IMR-90 (cell line): ENCODE results near the gene SLC4A9. TPM values are rescaled to one million over a fixed set of nuclear protein-coding genes. Genes with fewer than 3 reads are reported as not detected.
A peak's percentile ranks its signal among the peaks of the same experiment; 100 is the strongest.

ENCODE experiments used
- ATAC-seq: fragments of 200-7000 bp; cut with Tn5 transposase; 2 replicates; pipeline ENCODE4 v1.9.1; 2020; ENCODE audit warnings: low read depth, mild to moderate bottlenecking, moderate library complexity
- BruUV-seq: library from RNA; stranded (reverse); fragments of 400-500 nt; replicated peaks from 2 replicates; lab custom pipeline; 2021; lab: Mats Ljungman, UMichigan
- CTCF ChIA-PET: fragments of 300-600 bp; formaldehyde crosslinking; extraction: SDS; loops from one replicate; lab custom pipeline; 2021; ENCODE audit warnings: antibody characterized with exemption; lab: Yijun Ruan, JAX
- POLR2A ChIA-PET: fragments of 300-600 bp; sonication (Branson Sonifier 250); formaldehyde crosslinking; loops from one replicate; lab custom pipeline; 2022; ENCODE audit warnings: antibody characterized with exemption; ENCODE audit not compliant: unreplicated experiment; lab: Charles Lee
- DNase-seq: peaks from one replicate; pipeline ENCODE4 v3.0.0; 2013
- H2AFZ ChIP-seq: replicated peaks from 2 replicates; pipeline ENCODE3; 2013; ENCODE audit warnings: low read length, mild to moderate bottlenecking; ENCODE audit not compliant: poor library complexity
- H2AK5ac ChIP-seq: 2 replicates; pipeline ENCODE4 v1.6.1; 2013; ENCODE audit warnings: low read depth, low read length, inconsistent platforms
- H2AK9ac ChIP-seq: replicated peaks from 2 replicates; pipeline ENCODE3; 2013; ENCODE audit warnings: mild to moderate bottlenecking, low read depth, low read length, moderate library complexity; ENCODE audit not compliant: poor library complexity
- H2BK120ac ChIP-seq: 2 replicates; pipeline ENCODE4 v1.6.1; 2013; ENCODE audit warnings: low read depth, low read length, inconsistent platforms
- H2BK15ac ChIP-seq: 3 replicates; pipeline ENCODE4 v1.6.1; 2013; ENCODE audit warnings: low read depth, low read length, inconsistent platforms
- H2BK20ac ChIP-seq: 2 replicates; pipeline ENCODE4 v1.6.1; 2013; ENCODE audit warnings: low read depth, mild to moderate bottlenecking, inconsistent platforms, low read length, moderate library complexity
- H2BK5ac ChIP-seq: 2 replicates; pipeline ENCODE4 v1.6.1; 2013; ENCODE audit warnings: mild to moderate bottlenecking, low read depth, low read length, inconsistent platforms; ENCODE audit not compliant: poor library complexity, severe bottlenecking
- H3K14ac ChIP-seq: replicated peaks from 2 replicates; pipeline ENCODE4 v1.6.1; 2013; ENCODE audit warnings: low read depth, low read length, inconsistent platforms
- H3K18ac ChIP-seq: 2 replicates; pipeline ENCODE4 v1.6.1; 2013; ENCODE audit warnings: low read depth, low read length, control low read depth
- H3K23ac ChIP-seq: 2 replicates; pipeline ENCODE4 v1.6.1; 2013; ENCODE audit warnings: low read depth, low read length, inconsistent platforms
- H3K27ac ChIP-seq: 2 replicates; pipeline ENCODE4 v1.5.1; 2013; ENCODE audit warnings: mild to moderate bottlenecking, control low read depth, low read length; ENCODE audit not compliant: insufficient read depth
- H3K27me3 ChIP-seq: 2 replicates; pipeline ENCODE4 v1.6.1; 2013; ENCODE audit warnings: low read length; ENCODE audit not compliant: control insufficient read depth, insufficient read depth
- H3K36me3 ChIP-seq: 2 replicates; pipeline ENCODE4 v1.6.1; 2013; ENCODE audit warnings: low read length, mixed read lengths; ENCODE audit not compliant: control insufficient read depth, insufficient read depth
- H3K4ac ChIP-seq: 2 replicates; pipeline ENCODE4 v1.6.1; 2013; ENCODE audit warnings: low read depth, low read length, inconsistent platforms
- H3K4me1 ChIP-seq: 2 replicates; pipeline ENCODE4 v1.6.1; 2013; ENCODE audit warnings: low read length, mixed read lengths; ENCODE audit not compliant: control insufficient read depth, insufficient read depth
- H3K4me2 ChIP-seq: 2 replicates; pipeline ENCODE4 v1.6.1; 2013; ENCODE audit warnings: low read depth, mild to moderate bottlenecking, control low read depth, low read length, moderate library complexity
- H3K4me3 ChIP-seq: 2 replicates; pipeline ENCODE4 v1.5.1; 2013; ENCODE audit warnings: low read depth, mild to moderate bottlenecking, control low read depth, low read length, moderate library complexity; ENCODE audit not compliant: insufficient read depth
- H3K56ac ChIP-seq: 2 replicates; pipeline ENCODE4 v1.6.1; 2013; ENCODE audit warnings: low read length, inconsistent platforms; ENCODE audit not compliant: insufficient read depth; ENCODE audit errors: extremely low read depth
- H3K79me1 ChIP-seq, 2 experiments: 2 replicates each; pipeline ENCODE4 v1.6.1; 2013; ENCODE audit warnings: low read length in 2 of 2, inconsistent platforms in 1 of 2, low read depth in 1 of 2
- H3K9ac ChIP-seq: 2 replicates; pipeline ENCODE4 v1.6.1; 2013; ENCODE audit warnings: low read depth, low read length, control low read depth
- H3K9me1 ChIP-seq: 2 replicates; pipeline ENCODE4 v1.6.1; 2013; ENCODE audit warnings: low read length, inconsistent platforms; ENCODE audit not compliant: insufficient read depth
- H3K9me3 ChIP-seq: 2 replicates; pipeline ENCODE4 v1.6.1; 2013; ENCODE audit warnings: low read length; ENCODE audit not compliant: control insufficient read depth, insufficient read depth
- H4K20me1 ChIP-seq: 2 replicates; pipeline ENCODE4 v1.6.1; 2013; ENCODE audit warnings: low read length, inconsistent platforms; ENCODE audit not compliant: insufficient read depth
- H4K5ac ChIP-seq: 2 replicates; pipeline ENCODE4 v1.6.1; 2013; ENCODE audit warnings: mild to moderate bottlenecking, low read depth, low read length, control low read depth
- H4K8ac ChIP-seq, 2 experiments: 2 replicates each; pipeline ENCODE4 v1.6.1; 2013; ENCODE audit warnings: low read depth in 2 of 2, low read length in 2 of 2, control low read depth in 1 of 2, inconsistent platforms in 1 of 2
- H4K91ac ChIP-seq: 2 replicates; pipeline ENCODE4 v1.6.1; 2013; ENCODE audit warnings: low read depth, low read length, inconsistent platforms; ENCODE audit not compliant: insufficient read depth
- BHLHE40 ChIP-seq: fragments of 150-350 bp; IDR thresholded peaks from 2 replicates; pipeline ENCODE4 v1.6.1; 2016; ENCODE audit warnings: mild to moderate bottlenecking, low read depth, low read length
- CEBPB ChIP-seq: IDR thresholded peaks from 2 replicates; pipeline ENCODE4 v1.6.1; 2012; ENCODE audit warnings: low read depth, low read length, improper control_type of control experiment
- CHD1 ChIP-seq: IDR thresholded peaks from 2 replicates; pipeline ENCODE4 v1.6.1; 2012; ENCODE audit warnings: low read depth, low read length, improper control_type of control experiment
- CTCF ChIP-seq: conservative IDR thresholded peaks from 2 replicates; pipeline ENCODE4 v1.5.1; 2012; ENCODE audit warnings: mild to moderate bottlenecking, low read depth, low read length, improper control_type of control experiment
- FOS ChIP-seq: fragments of 150-350 bp; IDR thresholded peaks from 2 replicates; pipeline ENCODE4 v1.6.1; 2016; ENCODE audit warnings: low read depth, low read length
- MAFK ChIP-seq: IDR thresholded peaks from 2 replicates; pipeline ENCODE4 v1.6.1; 2012; ENCODE audit warnings: low read depth, low read length, improper control_type of control experiment
- MXI1 ChIP-seq: IDR thresholded peaks from 2 replicates; pipeline ENCODE4 v1.6.1; 2012; ENCODE audit warnings: low read depth, mild to moderate bottlenecking, low read length, moderate library complexity, borderline replicate concordance
- POLR2A ChIP-seq: IDR thresholded peaks from 2 replicates; pipeline ENCODE4 v1.6.1; 2012; ENCODE audit warnings: mild to moderate bottlenecking, low read depth, low read length
- RAD21 ChIP-seq: IDR thresholded peaks from 2 replicates; pipeline ENCODE4 v1.6.1; 2012; ENCODE audit warnings: low read length, improper control_type of control experiment
- RCOR1 ChIP-seq: IDR thresholded peaks from 2 replicates; pipeline ENCODE4 v1.6.1; 2012; ENCODE audit warnings: mild to moderate bottlenecking, low read length, improper control_type of control experiment; ENCODE audit not compliant: insufficient replicate concordance
- SMC3 ChIP-seq: fragments of 150-350 bp; IDR thresholded peaks from 2 replicates; pipeline ENCODE4 v1.6.1; 2016; ENCODE audit warnings: low read depth, mild to moderate bottlenecking, antibody characterized with exemption, low read length, moderate library complexity
- USF2 ChIP-seq: fragments of 150-350 bp; IDR thresholded peaks from 2 replicates; pipeline ENCODE4 v1.6.1; 2017; ENCODE audit warnings: mild to moderate bottlenecking, antibody characterized with exemption, low read length, low read depth
- WGBS, 2 experiments: methylation state at CpG; one replicate each; pipeline versions ENCODE4 v1.1.5 to v1.1.7; 2013; ENCODE audit warnings: missing lambda C conversion rate in 2 of 2; ENCODE audit not compliant: insufficient read length in 1 of 2; ENCODE audit errors: extremely low coverage in 2 of 2; 5-methylcytosine and 5-hydroxymethylcytosine counted together
- dilution Hi-C: fragments of 300-500 bp; cut with HindIII; formaldehyde crosslinking; loops from one replicate; pipeline ENCODE4 v1.14.3; 2018; ENCODE audit warnings: low sequenced_read_pairs; ENCODE audit not compliant: unreplicated experiment
- in situ Hi-C: fragments of 300-500 bp; cut with MboI; formaldehyde crosslinking; loops from 3 replicates; pipeline ENCODE4 v1.14.3; 2019; ENCODE audit warnings: low sequenced_read_pairs, inconsistent platforms, mixed read lengths
- intact Hi-C: fragments of 100-400 bp; cut with micrococcal nuclease; formaldehyde crosslinking; loops from 2 replicates; pipeline ENCODE4 v1.10.0; 2022
- polyA plus RNA-seq, 3 experiments: library from polyadenylated mRNA; depleted of rRNA; stranded (reverse); fragments of >200 nt; gene quantifications; 2 replicates each; pipeline ENCODE4 v1.2.3, GENCODE V29; 2012; ENCODE audit warnings: low replicate concordance in 1 of 3
- total RNA-seq: library from RNA; depleted of rRNA; stranded (reverse); fragments of >200 nt; gene quantifications from 2 replicates; pipeline ENCODE4 v1.2.3, GENCODE V29; 2012

SLC4A9 gene
- total and polyA plus RNA-seq, 2 of the 4 experiments (the other 2 are of a cell fraction) = not detected

GRCh38 chr5:140400730-140401361 is 40.9 kb downstream of the SLC4A9 start:
- intact Hi-C loops = loop anchor here (5.0 kb wide), 1 partner anchor 246 kb away; the partner anchor contains the start of genes IK and NDUFA2

More at GRCh38 chr5:140400730-140401361, 40.9 kb downstream of the SLC4A9 start:
- peaks cover 3% of the 10 kb centered on the region; the same call in 1 of the 2 replicates for H3K9me1 ChIP-seq
- no peaks in the 10 kb centered on the region for H3K36me3 ChIP-seq
- peak overlapping the region; percentile 48 for H3K27ac ChIP-seq
- peak overlapping the region; percentile 59 for H3K4me3 ChIP-seq
- no peak for TF ChIP-seq CEBPB
- TF ChIP-seq RCOR1 = peak; percentile 94
- no peak for TF ChIP-seq MAFK
- peak; percentile 99 for TF ChIP-seq MXI1
- TF ChIP-seq SMC3 = no peak
- no peak for TF ChIP-seq CTCF
- TF ChIP-seq USF2 = no peak
- TF ChIP-seq BHLHE40 = no peak
- TF ChIP-seq FOS = no peak
- peak; percentile 12; the same call in 1 of the 2 replicates for TF ChIP-seq RAD21
- TF ChIP-seq POLR2A = no peak
- no peak for TF ChIP-seq CHD1
- H2AK5ac ChIP-seq = no peak overlapping the region
- peak overlapping the region; percentile 87 for H3K4ac ChIP-seq
- H2BK120ac ChIP-seq = peak overlapping the region; percentile 84
- peak overlapping the region; percentile 100 for H2AFZ ChIP-seq
- H3K9ac ChIP-seq = peak overlapping the region; percentile 55
- DNase-seq = peak; percentile 97
- peak overlapping the region; percentile 75 for H3K23ac ChIP-seq
- 1% methylated on average over 37 of the region's 54 CpGs; no CpG with 5 or more reads in 1 of the 2 experiments for WGBS, 2 experiments
- H2AK9ac ChIP-seq = peak overlapping the region; percentile 90
- peak overlapping the region; percentile 69 for H2BK5ac ChIP-seq
- H3K27me3 ChIP-seq = no peaks in the 10 kb centered on the region
- no peaks in the 10 kb centered on the region for H3K4me1 ChIP-seq
- peak overlapping the region; percentile 53; the same call in 1 of the 3 replicates for H2BK15ac ChIP-seq
- peak overlapping the region; percentile 55 for H4K5ac ChIP-seq
- BruUV-seq = no TSS peak
- H4K91ac ChIP-seq = peak overlapping the region; percentile 91
- no peaks in the 10 kb centered on the region for H3K9me3 ChIP-seq
- H3K79me1 ChIP-seq = peaks cover 3 to 34% of the 10 kb centered on the region in 2 experiments; a peak in 2 of 4 replicates
- H4K20me1 ChIP-seq = peaks cover 33% of the 10 kb centered on the region
- peak overlapping the region; percentile 84 for H3K4me2 ChIP-seq
- H3K56ac ChIP-seq = peak overlapping the region; percentile 93
- peak overlapping the region; percentile 84; the same call in 1 of the 2 replicates for H2BK20ac ChIP-seq
- POLR2A ChIA-PET = interaction anchor here (0.6 kb wide), 1 partner anchor 33 kb away, joined by 3 read pairs; no protein-coding TSS in a partner anchor
- in situ Hi-C loops (no loop called here), dilution Hi-C loops (no loop called here)
- CTCF ChIA-PET = no interaction called here
- ATAC-seq = peak; percentile 84
- H3K18ac ChIP-seq = no peak overlapping the region
- peak overlapping the region; percentile 49 to 98 for H4K8ac ChIP-seq
- peak overlapping the region; percentile 72 for H3K14ac ChIP-seq
